Right lobe of liver (tissue), 6 donors: Measurements from ENCODE around the gene ZNF761. TPM values are rescaled to one million over a fixed set of nuclear protein-coding genes. Genes with fewer than 3 reads are reported as not detected.

Source experiments
- ATAC-seq, 4 donors: fragments of 200-7000 bp; cut with Tn5 transposase; one replicate each; pipeline ENCODE4 v1.9.1; 2020; ENCODE audit warnings: mild to moderate bottlenecking in 4 of 4, moderate library complexity in 4 of 4
- DNase-seq, 3 donors: peaks; one replicate each; pipeline ENCODE4 v3.0.0-alpha.2; 2020
- H3K27ac ChIP-seq, 3 donors: fragments of 200-600 bp; one replicate each; pipeline ENCODE4 v1.8.0; 2022
- H3K27me3 ChIP-seq, 2 donors: fragments of 200-600 bp; one replicate each; pipeline ENCODE4 v1.8.0; 2022
- H3K36me3 ChIP-seq, 4 donors: fragments of 200-600 bp; sonication (generic) in 1 of 4; one replicate each; pipeline versions ENCODE4 v1.5.1 to v1.8.0; 2017 to 2022; ENCODE audit warnings: control low read depth in 1 of 4
- H3K4me1 ChIP-seq, 4 donors: fragments of 200-600 bp; sonication (generic) in 1 of 4; one replicate each; pipeline versions ENCODE4 v1.5.1 to v1.8.0; 2017 to 2022; ENCODE audit warnings: control low read depth in 1 of 4
- H3K4me3 ChIP-seq, 3 donors: fragments of 200-600 bp; one replicate each; pipeline ENCODE4 v1.8.0; 2022
- H3K9me3 ChIP-seq, 4 donors: fragments of 200-600 bp; sonication (generic) in 1 of 4; one replicate each; pipeline versions ENCODE4 v1.5.1 to v1.8.0; 2017 to 2022; ENCODE audit warnings: control low read depth in 1 of 4
- CTCF ChIP-seq, 4 donors: fragments of 200-600 bp in 3 of 4; fragments of 450-650 bp in 1 of 4; IDR thresholded peaks; one replicate each; pipeline versions ENCODE4 v1.5.1 to v1.8.0; 2016 to 2022; ENCODE audit warnings: antibody characterized with exemption in 4 of 4, mild to moderate bottlenecking in 2 of 4
- POLR2A ChIP-seq: fragments of 450-650 bp; IDR thresholded peaks from one replicate; pipeline ENCODE4 v1.6.1; 2017; ENCODE audit warnings: antibody characterized with exemption, mild to moderate bottlenecking
- WGBS: methylation state at CpG from one replicate; pipeline ENCODE4 v1.1.6; 2018; ENCODE audit warnings: low coverage, low lambda C conversion rate; ENCODE audit not compliant: insufficient coverage; ENCODE audit errors: missing lambda C conversion rate; 5-methylcytosine and 5-hydroxymethylcytosine counted together
- intact Hi-C, 2 donors: fragments of 100-400 bp; cut with DNase I; formaldehyde crosslinking; loops; one replicate each; pipeline versions ENCODE4 v1.11.2 to v1.14.1; 2022
- small RNA-seq, 2 experiments: library from RNA; depleted of rRNA; stranded (forward); fragments of <200 nt; gene quantifications; one replicate each; pipeline ENCODE3, GENCODE V24; 2016
- total RNA-seq, 6 experiments: library from RNA; depleted of rRNA in 2 of 6; stranded (reverse); fragments of >200 nt in 2 of 6; fragmentation: NEBNext Ultra II Directional in 3 of 6; extraction: Animal tissue kit (Norgen Biotek cat#: 25700) in 3 of 6; gene quantifications; one replicate each; pipeline versions ENCODE4 v1.1.0 to v1.2.4, GENCODE V29; 2016 to 2023
- donor health status: DM: no; HTN: yes; CAD: no.
- donor health status: DM: no; HTN: no; CAD: no.
- donor health status: DM: no; HTN: no; CAD: no.
- donor health status: DM: no; HTN: yes; CAD: no.
- donor health status: DM: no; HTN: yes; CAD: no.

The ZNF761 gene
- total RNA-seq, 6 experiments from 2014 or later: 2.6 to 4.2 (median 3.4) TPM

GRCh38 chr19:53504885-53505284 lies 73.1 kb downstream of the ZNF761 start:
- peak overlapping the region in 1 of 3 donors; percentile 30 for H3K27ac ChIP-seq
- ATAC-seq: peak in 3 of 4 donors; percentile 18 to 68 (median 40)
- 21% methylated on average over 4 of the region's 7 CpGs for WGBS

GRCh38 chr19:53506728-53507127 lies 74.9 kb downstream of the ZNF761 start:
- Histone ChIP-seq H3K9me3 (no peaks in the 10 kb centered on the region), H3K4me3 (no peak overlapping the region), H3K27me3 (no peaks in the 10 kb centered on the region), H3K36me3 (no peaks in the 10 kb centered on the region), H3K4me1 (no peaks in the 10 kb centered on the region), H3K27ac (no peak overlapping the region)
- intact Hi-C loops: no loop called here
- TF ChIP-seq CTCF (IDR thresholded peaks at IDR 0.05): no peak
- TF ChIP-seq POLR2A: no peak
- no peak for DNase-seq
- ATAC-seq: no peak
- 50% methylated on average over 1 of the region's 8 CpGs for WGBS

More at GRCh38 chr19:53504885-53505284, 73.1 kb downstream of the ZNF761 start:
- TF ChIP-seq CTCF (IDR thresholded peaks at IDR 0.05) (no peak), POLR2A (no peak)
- intact Hi-C loops: no loop called here
- no peaks in the 10 kb centered on the region for H3K4me1 ChIP-seq
- DNase-seq: no peak
- no peak overlapping the region for H3K4me3 ChIP-seq
- H3K36me3 ChIP-seq: no peaks in the 10 kb centered on the region
- no peaks in the 10 kb centered on the region for H3K9me3 ChIP-seq
- no peaks in the 10 kb centered on the region for H3K27me3 ChIP-seq

Small RNA genes lying within 50 kb of the gene (small RNA-seq; reads per million reads assigned to genes)
- gene RPL39P36: 0 reads per million in 2 experiments

Other genes starting within 250 kb of the ZNF761 start
- gene ZNF665, start 238.6 kb upstream of the ZNF761 start, total RNA-seq: under 1 TPM in 5 of 6 experiments, not detected in 1; 0.09 to 0.47 (median 0.32) TPM
- 1 to 10 TPM in 3 of 6 experiments, under 1 TPM in 3; 0.25 to 2.0 (median 1.1) TPM for gene ZNF677, start 177.1 kb upstream of the ZNF761 start, total RNA-seq
- gene VN1R2, start 173.7 kb upstream of the ZNF761 start, total RNA-seq: not detected
- not detected for gene VN1R4, start 164.3 kb upstream of the ZNF761 start, total RNA-seq
- gene ZNF845, start 98.2 kb upstream of the ZNF761 start, total RNA-seq: 1 to 10 TPM in 4 of 6 experiments, under 1 TPM in 2; 0.86 to 3.0 (median 1.4) TPM
- 1 to 10 TPM; 1.7 to 3.7 (median 2.2) TPM for gene ZNF525, start 66.3 kb upstream of the ZNF761 start, total RNA-seq
- gene ZNF765, start 36.8 kb upstream of the ZNF761 start, total RNA-seq: 1 to 10 TPM; 2.2 to 7.7 (median 3.8) TPM
- 1 to 10 TPM in 4 of 6 experiments, under 1 TPM in 2; 0.74 to 1.6 (median 1.1) TPM for gene ZNF813, start 35.7 kb downstream of the ZNF761 start, total RNA-seq
- gene ZNF331, start 106.2 kb downstream of the ZNF761 start, total RNA-seq: 1 to 10 TPM; 2.0 to 5.8 (median 3.5) TPM
- gene DPRX, start 200.0 kb downstream of the ZNF761 start, total RNA-seq: not detected